ENCODE measurements around the gene PARD3.

PARD3 gene

DNA sequence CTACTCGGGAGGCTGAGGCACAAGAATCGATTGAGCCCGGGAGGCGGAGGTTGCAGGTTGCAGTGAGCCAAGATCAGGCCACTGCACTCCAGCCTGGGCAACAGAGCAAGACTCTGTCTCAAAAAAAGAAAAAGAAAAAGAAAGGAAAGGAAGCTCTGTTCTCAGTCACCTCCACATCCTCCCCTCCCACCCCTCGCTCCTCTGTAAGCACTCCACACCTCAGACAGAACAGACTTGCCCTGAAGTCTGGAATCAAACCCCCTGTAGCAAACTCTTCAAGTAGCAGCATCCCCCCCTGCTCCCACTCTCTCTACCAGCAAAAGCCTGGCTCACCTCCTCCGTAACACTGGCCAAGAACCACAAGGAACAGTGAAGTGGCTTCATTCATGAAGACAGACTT is 66.7 kb downstream of the PARD3 start:
- TF ChIP-seq CTCF (conservative IDR thresholded peaks at IDR 0.05; ENCODE audit: low read length) (no peak), EZH2phosphoT487 (IDR thresholded peaks at IDR 0.05; ENCODE audit: borderline replicate concordance) (no peak)
- H3K4me2 ChIP-seq (ENCODE audit: low read depth, low read length, poor library complexity, severe bottlenecking): peak overlapping the region; percentile 74

DNA sequence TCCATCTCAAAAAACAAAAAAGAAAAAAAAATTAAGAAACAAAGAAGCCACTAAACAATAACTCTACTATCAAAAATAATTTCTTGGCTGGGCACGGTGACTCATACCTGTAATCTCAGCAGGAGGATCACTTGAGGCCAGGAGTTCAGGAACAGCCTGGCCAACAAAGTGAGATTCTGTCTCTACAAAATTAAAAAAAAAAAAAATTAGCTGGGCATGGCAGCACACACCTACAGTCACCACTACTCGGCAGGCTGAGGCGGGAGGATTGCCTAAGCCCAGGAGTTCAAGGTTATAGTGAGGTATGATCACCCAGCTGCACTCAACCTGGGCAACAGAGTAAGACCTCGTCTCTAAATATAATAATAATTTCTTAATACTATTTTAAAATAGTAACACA is 69.0 kb downstream of the PARD3 start:
- Histone ChIP-seq H3K79me2 (ENCODE audit: insufficient read depth, low read length) (peaks cover 86% of the 10 kb centered on the region), H4K20me1 (ENCODE audit: insufficient read depth, low read length, poor library complexity, severe bottlenecking) (peaks cover 5% of the 10 kb centered on the region), H3K4me2 (ENCODE audit: low read depth, low read length, poor library complexity, severe bottlenecking) (no peak overlapping the region), H2AFZ (ENCODE audit: low read length) (no peak overlapping the region), H3K4me1 (ENCODE audit: insufficient read depth, low read length, poor library complexity, severe bottlenecking) (peaks cover 63% of the 10 kb centered on the region), H3K27me3 (ENCODE audit: insufficient read depth, low read length, poor library complexity, severe bottlenecking) (no peaks in the 10 kb centered on the region), H3K9me2 (replicated peaks; ENCODE audit: low read depth, low read length) (no peaks in the 10 kb centered on the region), H3K9me3 (ENCODE audit: insufficient read depth, low read depth, low read length) (no peaks in the 10 kb centered on the region), H3K9ac (ENCODE audit: low read depth, low read length, poor library complexity, severe bottlenecking) (no peak overlapping the region), H3F3A (ENCODE audit: low read depth) (peaks cover 3% of the 10 kb centered on the region; the same call in 1 of the 2 replicates), H3K36me3 (ENCODE audit: insufficient read depth, low read length) (no peaks in the 10 kb centered on the region), H3K4me3 (ENCODE audit: low read length, poor library complexity, severe bottlenecking) (no peak overlapping the region)
- TF ChIP-seq EZH2phosphoT487 (IDR thresholded peaks at IDR 0.05; ENCODE audit: borderline replicate concordance): no peak

More for the DNA sequence above, 66.7 kb downstream of the PARD3 start:
- H4K20me1 ChIP-seq (ENCODE audit: insufficient read depth, low read length, poor library complexity, severe bottlenecking): peaks cover 5% of the 10 kb centered on the region
- peaks cover 83% of the 10 kb centered on the region for H3K79me2 ChIP-seq (ENCODE audit: insufficient read depth, low read length)
- H3F3A ChIP-seq (ENCODE audit: low read depth): peaks cover 3% of the 10 kb centered on the region; the same call in 1 of the 2 replicates
- H3K9ac ChIP-seq (ENCODE audit: low read depth, low read length, poor library complexity, severe bottlenecking): peak overlapping the region; percentile 36
- H3K27me3 ChIP-seq (ENCODE audit: insufficient read depth, low read length, poor library complexity, severe bottlenecking): no peaks in the 10 kb centered on the region
- H3K9me3 ChIP-seq (ENCODE audit: insufficient read depth, low read depth, low read length): no peaks in the 10 kb centered on the region
- H2AFZ ChIP-seq (ENCODE audit: low read length): 0 out of 2 replicates have a peak overlapping the region, but pooled peaks have one; percentile 1
- peak overlapping the region; percentile 64 for H3K4me3 ChIP-seq (ENCODE audit: low read length, poor library complexity, severe bottlenecking)
- H3K9me2 ChIP-seq (replicated peaks; ENCODE audit: low read depth, low read length): no peaks in the 10 kb centered on the region
- peaks cover 53% of the 10 kb centered on the region for H3K4me1 ChIP-seq (ENCODE audit: insufficient read depth, low read length, poor library complexity, severe bottlenecking)
- no peaks in the 10 kb centered on the region for H3K36me3 ChIP-seq (ENCODE audit: insufficient read depth, low read length)

DNA sequence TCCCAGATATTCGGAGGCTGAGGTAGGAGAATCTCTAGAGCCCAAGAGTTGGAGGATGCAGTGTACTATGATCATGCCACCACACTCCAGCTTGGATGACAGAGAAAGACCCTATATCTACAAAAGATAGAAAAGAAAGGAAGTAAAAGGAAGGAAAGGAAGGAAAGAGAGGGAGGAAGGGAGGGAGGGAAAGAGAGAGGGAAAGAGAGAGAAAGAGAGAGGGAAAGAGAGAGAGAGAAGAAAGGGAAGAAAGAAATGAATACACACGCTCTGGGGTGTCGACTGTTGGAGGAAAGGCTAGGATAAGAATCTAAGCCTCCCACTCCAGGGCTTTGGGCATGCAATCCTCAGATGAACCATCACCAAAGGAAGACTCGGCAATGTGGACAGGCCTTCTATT is 69.9 kb downstream of the PARD3 start:
- Histone ChIP-seq H3K79me2 (ENCODE audit: insufficient read depth, low read length) (peaks cover 86% of the 10 kb centered on the region), H3K9ac (ENCODE audit: low read depth, low read length, poor library complexity, severe bottlenecking) (no peak overlapping the region), H3K4me2 (ENCODE audit: low read depth, low read length, poor library complexity, severe bottlenecking) (no peak overlapping the region), H3K4me3 (ENCODE audit: low read length, poor library complexity, severe bottlenecking) (no peak overlapping the region), H2AFZ (ENCODE audit: low read length) (no peak overlapping the region), H3K27me3 (ENCODE audit: insufficient read depth, low read length, poor library complexity, severe bottlenecking) (no peaks in the 10 kb centered on the region), H3K36me3 (ENCODE audit: insufficient read depth, low read length) (no peaks in the 10 kb centered on the region), H3K9me3 (ENCODE audit: insufficient read depth, low read depth, low read length) (no peaks in the 10 kb centered on the region), H3K4me1 (ENCODE audit: insufficient read depth, low read length, poor library complexity, severe bottlenecking) (peaks cover 63% of the 10 kb centered on the region), H3K9me2 (replicated peaks; ENCODE audit: low read depth, low read length) (no peaks in the 10 kb centered on the region), H3F3A (ENCODE audit: low read depth) (peaks cover 3% of the 10 kb centered on the region; the same call in 1 of the 2 replicates), H4K20me1 (ENCODE audit: insufficient read depth, low read length, poor library complexity, severe bottlenecking) (peaks cover 13% of the 10 kb centered on the region)
- TF ChIP-seq EZH2phosphoT487 (IDR thresholded peaks at IDR 0.05; ENCODE audit: borderline replicate concordance) (no peak), CTCF (conservative IDR thresholded peaks at IDR 0.05; ENCODE audit: low read length) (no peak)

GRCh38 chr10:34744590-34744989 is 70.5 kb downstream of the PARD3 start:
- Histone ChIP-seq H3K4me2 (ENCODE audit: low read depth, low read length, poor library complexity, severe bottlenecking) (no peak overlapping the region), H3K27me3 (ENCODE audit: insufficient read depth, low read length, poor library complexity, severe bottlenecking) (no peaks in the 10 kb centered on the region), H3K4me3 (ENCODE audit: low read length, poor library complexity, severe bottlenecking) (no peak overlapping the region), H3K4me1 (ENCODE audit: insufficient read depth, low read length, poor library complexity, severe bottlenecking) (peaks cover 64% of the 10 kb centered on the region), H3K9me3 (ENCODE audit: insufficient read depth, low read depth, low read length) (no peaks in the 10 kb centered on the region), H2AFZ (ENCODE audit: low read length) (no peak overlapping the region), H3K9me2 (replicated peaks; ENCODE audit: low read depth, low read length) (no peaks in the 10 kb centered on the region), H3K9ac (ENCODE audit: low read depth, low read length, poor library complexity, severe bottlenecking) (no peak overlapping the region), H3K36me3 (ENCODE audit: insufficient read depth, low read length) (no peaks in the 10 kb centered on the region), H4K20me1 (ENCODE audit: insufficient read depth, low read length, poor library complexity, severe bottlenecking) (peaks cover 15% of the 10 kb centered on the region), H3F3A (ENCODE audit: low read depth) (peaks cover 3% of the 10 kb centered on the region; the same call in 1 of the 2 replicates), H3K79me2 (ENCODE audit: insufficient read depth, low read length) (peaks cover 86% of the 10 kb centered on the region)
- TF ChIP-seq CTCF (conservative IDR thresholded peaks at IDR 0.05; ENCODE audit: low read length) (no peak), EZH2phosphoT487 (IDR thresholded peaks at IDR 0.05; ENCODE audit: borderline replicate concordance) (no peak)

Measured in Loucy (cell line).